ENCODE data around the gene FICD. TPM values are rescaled to one million over a fixed set of nuclear protein-coding genes. Genes with fewer than 3 reads are reported as not detected.
"Not testable (repeated sequence)": the region's sequence is repeated elsewhere in the genome, so short reads cannot be mapped to it uniquely, and the experiment has no call there.

The FICD gene
- total RNA-seq, 2 donors from 2014 or later, result 6.2 to 6.8 TPM

DNA sequence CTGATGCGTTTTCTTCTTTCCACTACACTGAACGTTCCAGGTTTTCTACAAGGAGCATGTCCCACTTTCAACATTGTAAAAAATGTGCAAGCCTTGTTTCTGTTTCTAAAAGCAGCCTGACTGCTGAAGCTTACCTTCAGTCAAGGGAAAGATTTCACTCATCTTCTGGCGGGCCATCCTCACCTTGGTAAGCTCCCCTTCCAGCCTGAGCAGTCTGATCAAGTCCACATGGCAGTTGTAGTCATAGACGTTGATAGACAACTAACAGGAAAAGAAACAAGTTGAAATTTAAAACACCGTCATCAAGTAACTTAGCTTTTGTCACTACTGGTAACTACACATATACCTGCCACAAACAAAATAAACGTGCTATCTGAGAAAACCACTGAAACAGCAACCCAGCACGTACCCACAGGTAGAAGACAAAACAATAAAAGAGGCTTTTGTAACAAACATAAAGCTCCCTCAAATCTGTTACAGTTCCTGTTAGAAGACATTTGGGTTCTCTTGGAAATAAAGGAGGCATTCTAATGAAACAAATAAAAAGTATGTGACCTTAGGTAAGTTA is 34.0 kb downstream of the FICD start:
- Mint-ChIP-seq H3K4me3 (no peak overlapping the region), H3K27me3 (ENCODE audit: insufficient read depth) (no peaks in the 10 kb centered on the region), H3K9me3 (no peaks in the 10 kb centered on the region), H3K36me3 (ENCODE audit: low read depth) (peaks cover 35% of the 10 kb centered on the region), H3K27ac (peak overlapping the region; percentile 45), H3K4me1 (no peaks in the 10 kb centered on the region)
- no peak overlapping the region for H3K4me3 ChIP-seq (ENCODE audit: low read length)
- H3K27ac ChIP-seq (ENCODE audit: low read depth, low read length), result no peak overlapping the region
- DNase-seq, result peak; percentile 17
- WGBS, 2 experiments (ENCODE audit: insufficient coverage in 1 of 2, insufficient read length in 1 of 2), result 90 to 100% methylated on average over 4 to 7 of the region's 7 CpGs
- no peaks in the 10 kb centered on the region for H3K9me3 ChIP-seq (ENCODE audit: control insufficient read depth, low read length)
- no peaks in the 10 kb centered on the region for H3K27me3 ChIP-seq (ENCODE audit: control insufficient read depth, insufficient read depth, low read length, poor library complexity, severe bottlenecking)
- peaks cover 59% of the 10 kb centered on the region for H3K36me3 ChIP-seq (ENCODE audit: control insufficient read depth, insufficient read depth, low read length)
- no peak overlapping the region for H3K9ac ChIP-seq (ENCODE audit: extremely low read depth, low read length, poor library complexity, severe bottlenecking)
- no peaks in the 10 kb centered on the region for H3K4me1 ChIP-seq (ENCODE audit: control insufficient read depth, insufficient read depth, low read length)
- TF ChIP-seq CTCF (conservative IDR thresholded peaks at IDR 0.05), result no peak

DNA sequence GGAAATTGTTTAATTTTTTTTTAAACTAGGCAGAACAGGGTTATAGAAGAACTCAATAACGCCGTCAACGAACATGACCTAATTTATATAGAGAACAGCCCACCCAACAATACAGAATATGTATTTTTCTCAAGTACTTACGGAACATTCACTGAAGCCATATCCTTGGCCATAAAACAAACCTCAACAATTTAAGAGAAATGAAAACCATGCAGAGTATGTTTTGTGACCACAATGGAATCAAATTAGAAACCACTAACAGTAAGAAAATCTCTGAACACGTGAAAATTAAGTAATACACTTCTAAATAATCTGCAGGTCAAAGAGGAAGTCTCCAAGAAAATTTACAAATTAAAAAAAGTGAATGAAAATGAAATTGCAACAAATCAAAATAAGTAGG is 36.5 kb downstream of the FICD start:
- peaks cover 28% of the 10 kb centered on the region for H3K36me3 Mint-ChIP-seq (ENCODE audit: low read depth)
- H3K27ac Mint-ChIP-seq, result no peak overlapping the region
- Histone ChIP-seq H3K4me3 (ENCODE audit: low read length) (no peak overlapping the region), H3K4me1 (ENCODE audit: control insufficient read depth, insufficient read depth, low read length) (no peaks in the 10 kb centered on the region), H3K9ac (ENCODE audit: extremely low read depth, low read length, poor library complexity, severe bottlenecking) (no peak overlapping the region), H3K9me3 (ENCODE audit: control insufficient read depth, low read length) (no peaks in the 10 kb centered on the region), H3K27me3 (ENCODE audit: control insufficient read depth, insufficient read depth, low read length, poor library complexity, severe bottlenecking) (no peaks in the 10 kb centered on the region), H3K27ac (ENCODE audit: low read depth, low read length) (no peak overlapping the region), H3K36me3 (ENCODE audit: control insufficient read depth, insufficient read depth, low read length) (peaks cover 44% of the 10 kb centered on the region)
- no peak overlapping the region for H3K4me3 Mint-ChIP-seq
- H3K9me3 Mint-ChIP-seq, result no peaks in the 10 kb centered on the region
- no peak for DNase-seq
- H3K4me1 Mint-ChIP-seq, result peaks cover 9% of the 10 kb centered on the region
- H3K27me3 Mint-ChIP-seq (ENCODE audit: insufficient read depth), result no peaks in the 10 kb centered on the region
- 95 to 98% methylated on average over 2 to 5 of the region's 5 CpGs for WGBS, 2 experiments (ENCODE audit: insufficient coverage in 1 of 2, insufficient read length in 1 of 2)
- no peak for TF ChIP-seq CTCF (conservative IDR thresholded peaks at IDR 0.05)

- peaks cover 29% of the 10 kb centered on the region for H3K36me3 Mint-ChIP-seq (ENCODE audit: low read depth)
- TF ChIP-seq CTCF (conservative IDR thresholded peaks at IDR 0.05), result no peak
Observed at GRCh38 chr12:108553799-108554198, 38.7 kb downstream of the FICD start.

DNA sequence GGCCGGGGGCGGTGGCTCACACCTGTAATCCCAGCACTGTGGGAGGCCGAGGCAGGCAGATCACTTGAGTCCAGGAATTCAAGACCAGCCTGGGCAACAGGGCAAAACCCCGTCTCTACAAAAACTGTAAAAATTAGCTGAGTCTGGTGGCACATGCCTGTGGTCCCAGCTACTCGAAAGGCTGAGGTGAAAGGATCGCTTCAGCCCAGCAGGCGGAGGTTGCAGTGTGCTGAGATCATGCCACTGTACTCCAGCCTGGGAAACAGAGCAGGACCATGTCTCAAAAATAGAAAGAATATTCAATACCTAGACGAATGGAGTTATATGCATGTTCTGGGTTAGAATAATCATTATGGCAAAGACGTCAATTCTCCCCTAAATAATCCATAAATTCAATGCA is 40.3 kb downstream of the FICD start:
- H3K4me1 Mint-ChIP-seq, result peaks cover 21% of the 10 kb centered on the region

More at GRCh38 chr12:108553799-108554198, 38.7 kb downstream of the FICD start:
- Histone ChIP-seq H3K4me1 (ENCODE audit: control insufficient read depth, insufficient read depth, low read length) (no peaks in the 10 kb centered on the region), H3K27ac (ENCODE audit: low read depth, low read length) (no peak overlapping the region), H3K27me3 (ENCODE audit: control insufficient read depth, insufficient read depth, low read length, poor library complexity, severe bottlenecking) (no peaks in the 10 kb centered on the region), H3K36me3 (ENCODE audit: control insufficient read depth, insufficient read depth, low read length) (peaks cover 39% of the 10 kb centered on the region), H3K9me3 (ENCODE audit: control insufficient read depth, low read length) (no peaks in the 10 kb centered on the region), H3K4me3 (ENCODE audit: low read length) (no peak overlapping the region), H3K9ac (ENCODE audit: extremely low read depth, low read length, poor library complexity, severe bottlenecking) (no peak overlapping the region)
- H3K27me3 Mint-ChIP-seq (ENCODE audit: insufficient read depth), result no peaks in the 10 kb centered on the region
- no peak overlapping the region for H3K27ac Mint-ChIP-seq
- 88 to 100% methylated on average over 2 to 5 of the region's 5 CpGs for WGBS, 2 experiments (ENCODE audit: insufficient coverage in 1 of 2, insufficient read length in 1 of 2)
- peak; percentile 44 for DNase-seq
- H3K4me1 Mint-ChIP-seq, result peaks cover 9% of the 10 kb centered on the region
- H3K4me3 Mint-ChIP-seq, result no peak overlapping the region
- no peaks in the 10 kb centered on the region for H3K9me3 Mint-ChIP-seq

More for the DNA sequence above, 40.3 kb downstream of the FICD start:
- H3K36me3 Mint-ChIP-seq (ENCODE audit: low read depth), result peaks cover 25% of the 10 kb centered on the region
- peak; percentile 58 for DNase-seq
- H3K27me3 Mint-ChIP-seq (ENCODE audit: insufficient read depth); H3K9me3 ChIP-seq (ENCODE audit: control insufficient read depth, low read length); H3K4me3 Mint-ChIP-seq; H3K4me1 ChIP-seq (ENCODE audit: control insufficient read depth, insufficient read depth, low read length); H3K9me3 Mint-ChIP-seq; H3K27ac ChIP-seq (ENCODE audit: low read depth, low read length); H3K9ac ChIP-seq (ENCODE audit: extremely low read depth, low read length, poor library complexity, severe bottlenecking); H3K4me3 ChIP-seq (ENCODE audit: low read length); H3K27me3 ChIP-seq (ENCODE audit: control insufficient read depth, insufficient read depth, low read length, poor library complexity, severe bottlenecking): not testable (repeated sequence)
- H3K36me3 ChIP-seq (ENCODE audit: control insufficient read depth, insufficient read depth, low read length), result peaks cover 30% of the 10 kb centered on the region
- peak overlapping the region; percentile 44 for H3K27ac Mint-ChIP-seq
- 94 to 96% methylated on average over 7 to 8 of the region's 9 CpGs for WGBS, 2 experiments (ENCODE audit: insufficient coverage in 1 of 2, insufficient read length in 1 of 2)

Measured in endodermal cell (in vitro differentiated cells).